Left renal pelvis (tissue), 4 donors: ENCODE data around the gene NAA25. TPM values are rescaled to one million over a fixed set of nuclear protein-coding genes. Genes with fewer than 3 reads are reported as not detected.
"Not testable (repeated sequence)": the region's sequence is repeated elsewhere in the genome, so short reads cannot be mapped to it uniquely, and the experiment has no call there.

ENCODE experiments used
- DNase-seq, 4 donors: peaks; one replicate each; pipeline ENCODE4 v3.0.0-alpha.2; 2013; ENCODE audit warnings: low read depth in 4 of 4, low spot score in 3 of 4
- polyA plus RNA-seq, 4 donors: library from polyadenylated mRNA; unstranded; fragments of 120-200 nt; gene quantifications; one replicate each; pipeline ENCODE4 v1.2.1, GENCODE V29; 2013; ENCODE audit not compliant: insufficient read length in 4 of 4

Gene NAA25
- polyA plus RNA-seq, 4 donors: 13.4 to 26.4 (median 24.5) TPM

GRCh38 chr12:112011685-112012084 lies 96.9 kb downstream of the NAA25 start:
- DNase-seq: no peak

- DNase-seq: no peak
Measured at GRCh38 chr12:112010415-112011344, 97.9 kb downstream of the NAA25 start.

- not testable (repeated sequence) for DNase-seq
Measured at GRCh38 chr12:112009596-112009995, 99.0 kb downstream of the NAA25 start.

GRCh38 chr12:112008918-112009317 lies 99.7 kb downstream of the NAA25 start:
- no peak for DNase-seq

GRCh38 chr12:112007945-112008344 lies 100.6 kb downstream of the NAA25 start:
- DNase-seq: no peak

GRCh38 chr12:112005419-112006395 lies 102.9 kb downstream of the NAA25 start:
- DNase-seq: peak in 1 of 4 donors; percentile 14

GRCh38 chr12:112004041-112004440 lies 104.5 kb downstream of the NAA25 start:
- DNase-seq: no peak

GRCh38 chr12:112001576-112001975 lies 107.0 kb downstream of the NAA25 start:
- no peak for DNase-seq

- no peak for DNase-seq
Measured at GRCh38 chr12:112000820-112001219, 107.8 kb downstream of the NAA25 start.

- DNase-seq: not testable (repeated sequence)
Measured at GRCh38 chr12:111999129-111999528, 109.5 kb downstream of the NAA25 start.

- DNase-seq: no peak
Measured at GRCh38 chr12:111998015-111998414, 110.6 kb downstream of the NAA25 start.

GRCh38 chr12:111997300-111997699 lies 111.3 kb downstream of the NAA25 start:
- no peak for DNase-seq

- no peak for DNase-seq
Measured at GRCh38 chr12:111995782-111996480, 112.7 kb downstream of the NAA25 start.

GRCh38 chr12:111994211-111995111 lies 114.1 kb downstream of the NAA25 start:
- not testable (repeated sequence) for DNase-seq

- no peak for DNase-seq
Measured at GRCh38 chr12:111993292-111994150, 115.1 kb downstream of the NAA25 start.

GRCh38 chr12:111992464-111992863 lies 116.1 kb downstream of the NAA25 start:
- no peak for DNase-seq

- no peak for DNase-seq
Measured at GRCh38 chr12:111991946-111992345, 116.6 kb downstream of the NAA25 start.

GRCh38 chr12:111991535-111991934 lies 117.0 kb downstream of the NAA25 start:
- no peak for DNase-seq

GRCh38 chr12:111984820-111985219 lies 123.8 kb downstream of the NAA25 start:
- DNase-seq: no peak
